Type B pancreatic cell (in vitro differentiated cells): ENCODE data around the gene ULK1. TPM values are rescaled to one million over a fixed set of nuclear protein-coding genes. Genes with fewer than 3 reads are reported as not detected.

Source experiments
- DNase-seq: peaks from one replicate; pipeline ENCODE4 v3.0.0; 2021; ENCODE audit warnings: mixed read lengths; ENCODE audit not compliant: unreplicated experiment; ENCODE audit errors: extremely low spot score
- H3K27ac Mint-ChIP-seq: 2 replicates; pipeline ENCODE4 v1.8.0; 2021; ENCODE audit warnings: mild to moderate bottlenecking, mixed read lengths
- H3K27me3 Mint-ChIP-seq: 2 replicates; pipeline ENCODE4 v1.8.0; 2021; ENCODE audit warnings: mixed read lengths
- H3K36me3 Mint-ChIP-seq: 2 replicates; pipeline ENCODE4 v1.8.0; 2021; ENCODE audit warnings: mixed read lengths
- H3K4me1 Mint-ChIP-seq: one replicate; pipeline ENCODE4 v1.8.0; 2021; ENCODE audit warnings: mixed read lengths; ENCODE audit not compliant: unreplicated experiment
- H3K4me3 Mint-ChIP-seq: 2 replicates; pipeline ENCODE4 v1.8.0; 2021; ENCODE audit warnings: mild to moderate bottlenecking, mixed read lengths
- H3K9me3 Mint-ChIP-seq: 2 replicates; pipeline ENCODE4 v1.8.0; 2021; ENCODE audit warnings: mixed read lengths
- total RNA-seq: library from RNA; stranded (reverse); gene quantifications from 2 replicates; pipeline ENCODE4 v1.2.1, GENCODE V29; 2021; ENCODE audit warnings: low replicate concordance
- TF ChIP-seq, protein P1 (sequence below): fragments of 200-600 bp; sonication (generic); conservative IDR thresholded peaks from 2 replicates; pipeline ENCODE4 v1.5.0; 2021; ENCODE audit warnings: antibody characterized with exemption, mild to moderate bottlenecking

Gene ULK1
- total RNA-seq, 1 donor from 2014 or later: 80.0 TPM

DNA sequence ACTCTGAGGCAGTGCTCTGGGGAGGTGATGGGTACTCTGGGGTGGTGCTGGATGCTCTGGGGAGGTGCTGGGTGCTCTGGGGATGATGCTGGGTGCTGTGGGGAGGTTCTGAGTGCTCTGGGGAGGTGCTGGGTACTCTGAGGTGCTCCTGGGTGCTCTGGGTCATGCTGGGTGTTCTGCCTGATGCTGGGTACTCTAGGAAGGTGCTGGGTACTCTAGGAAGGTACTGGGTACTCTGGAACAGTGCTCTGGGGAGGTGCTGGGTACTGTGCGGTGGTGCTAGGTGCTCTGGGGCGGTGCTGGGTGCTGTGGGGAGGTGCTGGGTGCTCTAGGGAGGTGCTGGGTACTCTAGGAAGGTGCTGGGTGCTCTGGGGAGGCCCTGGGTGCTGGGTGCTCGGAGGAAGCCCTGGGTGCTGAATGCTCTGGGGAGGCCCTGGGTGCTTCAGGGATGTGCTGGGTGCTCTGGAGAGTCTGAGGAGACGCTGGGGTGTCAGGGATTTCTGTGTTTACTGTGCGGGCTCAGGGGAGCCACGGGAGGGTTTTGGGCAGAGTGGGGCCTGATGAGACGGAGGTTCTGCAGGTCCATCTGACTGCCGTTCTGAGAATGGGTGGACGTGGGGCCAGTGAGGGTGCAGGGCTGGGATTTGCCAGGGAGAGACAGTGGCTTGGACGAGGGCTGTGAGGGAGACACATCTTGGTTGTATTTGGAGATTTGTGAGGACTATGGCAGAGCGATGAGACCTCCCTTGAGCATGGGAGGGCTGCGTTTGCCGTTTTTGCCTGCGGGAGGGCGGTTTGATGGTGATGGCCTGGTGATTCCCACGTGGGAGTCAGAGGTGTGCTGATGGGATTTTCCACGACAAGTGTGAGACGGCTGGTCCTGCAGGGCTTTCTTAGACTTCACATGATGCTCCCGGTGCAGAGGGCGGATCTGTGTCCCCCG, 36.2 kb upstream of the ULK1 start:
- TF ChIP-seq, protein P1, sequence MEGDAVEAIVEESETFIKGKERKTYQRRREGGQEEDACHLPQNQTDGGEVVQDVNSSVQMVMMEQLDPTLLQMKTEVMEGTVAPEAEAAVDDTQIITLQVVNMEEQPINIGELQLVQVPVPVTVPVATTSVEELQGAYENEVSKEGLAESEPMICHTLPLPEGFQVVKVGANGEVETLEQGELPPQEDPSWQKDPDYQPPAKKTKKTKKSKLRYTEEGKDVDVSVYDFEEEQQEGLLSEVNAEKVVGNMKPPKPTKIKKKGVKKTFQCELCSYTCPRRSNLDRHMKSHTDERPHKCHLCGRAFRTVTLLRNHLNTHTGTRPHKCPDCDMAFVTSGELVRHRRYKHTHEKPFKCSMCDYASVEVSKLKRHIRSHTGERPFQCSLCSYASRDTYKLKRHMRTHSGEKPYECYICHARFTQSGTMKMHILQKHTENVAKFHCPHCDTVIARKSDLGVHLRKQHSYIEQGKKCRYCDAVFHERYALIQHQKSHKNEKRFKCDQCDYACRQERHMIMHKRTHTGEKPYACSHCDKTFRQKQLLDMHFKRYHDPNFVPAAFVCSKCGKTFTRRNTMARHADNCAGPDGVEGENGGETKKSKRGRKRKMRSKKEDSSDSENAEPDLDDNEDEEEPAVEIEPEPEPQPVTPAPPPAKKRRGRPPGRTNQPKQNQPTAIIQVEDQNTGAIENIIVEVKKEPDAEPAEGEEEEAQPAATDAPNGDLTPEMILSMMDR: no peak
- H3K27me3 Mint-ChIP-seq: peaks cover 5% of the 10 kb centered on the region
- H3K4me3 Mint-ChIP-seq: no peak overlapping the region
- H3K9me3 Mint-ChIP-seq: no peaks in the 10 kb centered on the region
- no peak for DNase-seq
- no peak overlapping the region for H3K27ac Mint-ChIP-seq
- H3K4me1 Mint-ChIP-seq: peaks cover 19% of the 10 kb centered on the region
- H3K36me3 Mint-ChIP-seq: no peaks in the 10 kb centered on the region

DNA sequence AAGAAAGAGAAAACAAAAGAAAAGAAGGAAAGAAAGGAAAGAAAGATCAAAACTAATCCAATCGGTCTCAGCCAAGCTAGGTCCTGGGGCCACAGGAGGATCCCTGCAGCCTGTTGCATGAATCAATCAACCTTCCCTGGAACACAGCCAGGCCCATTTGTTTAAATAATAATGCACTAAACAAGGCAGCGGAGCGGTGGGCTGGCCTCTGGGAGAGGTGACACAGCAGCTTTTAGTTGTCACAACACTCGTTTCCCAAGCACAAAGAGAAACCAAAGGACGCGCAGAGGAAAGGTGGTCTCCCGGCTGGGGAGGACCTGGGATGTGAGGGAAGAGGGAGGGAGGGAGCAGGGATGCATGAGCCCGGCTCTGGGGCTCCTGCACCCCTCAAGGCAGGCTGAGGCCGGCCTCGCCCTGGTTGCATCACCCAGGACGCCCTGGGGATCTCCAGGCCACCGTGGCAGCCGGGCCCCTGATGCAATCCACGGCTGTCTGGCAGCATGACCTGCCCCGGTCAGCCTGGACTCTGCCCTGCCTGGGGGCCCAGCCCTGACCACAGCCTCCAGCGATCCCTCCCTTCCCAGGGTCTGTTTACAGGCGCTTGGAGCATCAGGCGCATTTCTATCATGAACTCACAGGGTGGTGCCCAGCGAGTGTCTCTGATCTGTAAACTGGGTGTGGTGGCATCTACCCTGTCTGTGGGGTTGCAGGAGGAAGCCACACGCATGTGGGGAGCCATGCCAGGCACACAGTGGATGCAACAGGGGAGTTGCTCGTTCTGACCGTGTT, 33.8 kb upstream of the ULK1 start:
- TF ChIP-seq, protein P1: no peak

DNA sequence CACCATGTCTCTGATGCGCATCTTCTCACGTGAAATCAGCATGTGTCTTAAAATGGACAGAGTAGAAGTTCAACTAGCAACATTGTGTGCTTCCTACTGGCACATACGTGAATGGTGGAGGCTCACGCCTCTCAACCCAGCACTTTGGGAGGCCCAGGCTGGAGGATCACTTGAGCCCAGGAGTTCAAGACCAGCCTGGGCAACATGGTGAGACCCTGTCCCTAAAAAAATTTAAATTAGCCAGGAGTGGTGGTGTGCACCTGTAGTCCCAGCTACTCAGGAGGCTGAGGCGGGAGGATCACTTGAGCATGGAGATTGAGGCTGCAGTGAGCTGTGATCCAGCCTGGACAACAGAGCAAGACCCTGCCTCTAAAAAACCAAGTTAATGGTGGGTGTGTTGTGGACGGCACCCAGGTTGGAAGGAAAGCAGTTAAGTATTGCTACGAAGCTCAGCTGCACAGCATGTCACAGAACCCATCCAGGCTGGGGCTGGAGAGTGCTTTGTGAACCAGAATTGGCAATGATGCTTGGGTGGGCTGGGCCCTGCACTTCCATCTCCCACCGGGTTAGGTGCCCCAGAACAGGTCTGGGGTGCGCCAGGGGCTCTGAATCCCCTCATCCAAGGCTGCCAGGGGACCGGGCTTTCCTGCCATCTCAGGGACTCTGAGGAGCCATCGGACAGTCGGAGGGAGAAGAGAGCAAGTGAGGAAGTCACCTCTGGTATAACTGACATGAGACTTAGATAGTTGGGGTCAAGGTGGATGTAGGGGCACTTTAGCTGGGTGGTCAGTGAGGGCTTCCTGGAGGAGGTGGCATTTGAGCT, 33.0 kb upstream of the ULK1 start:
- no peak for DNase-seq
- Mint-ChIP-seq H3K27me3 (no peaks in the 10 kb centered on the region), H3K36me3 (no peaks in the 10 kb centered on the region), H3K27ac (peak overlapping the region; percentile 97), H3K4me1 (peaks cover 27% of the 10 kb centered on the region), H3K4me3 (peak overlapping the region; percentile 67), H3K9me3 (no peaks in the 10 kb centered on the region)
- TF ChIP-seq, protein P1: no peak

More for the DNA sequence above, 33.8 kb upstream of the ULK1 start:
- no peaks in the 10 kb centered on the region for H3K36me3 Mint-ChIP-seq
- H3K4me1 Mint-ChIP-seq: peaks cover 27% of the 10 kb centered on the region
- H3K27ac Mint-ChIP-seq: peak overlapping the region; percentile 97
- H3K9me3 Mint-ChIP-seq: no peaks in the 10 kb centered on the region
- H3K27me3 Mint-ChIP-seq: peaks cover 5% of the 10 kb centered on the region
- no peak for DNase-seq
- peak overlapping the region; percentile 83 for H3K4me3 Mint-ChIP-seq

DNA sequence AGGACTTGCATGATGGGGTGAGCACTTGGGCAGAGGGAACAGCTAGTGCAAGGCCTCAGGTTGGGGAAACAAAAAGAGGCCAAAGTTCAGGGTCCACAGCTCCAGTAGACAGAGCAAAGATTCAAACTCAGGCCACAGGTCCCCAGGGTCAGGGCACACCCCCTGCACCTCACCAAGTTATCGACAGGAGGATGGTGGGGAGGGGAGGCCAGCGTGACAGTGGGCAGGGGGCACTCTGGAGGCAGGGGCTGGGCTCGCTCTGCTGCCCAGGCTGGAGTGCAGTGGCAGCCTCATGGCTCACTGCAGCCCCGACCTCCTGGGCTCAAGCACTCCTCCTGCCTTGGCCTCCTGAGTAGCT, 32.4 kb upstream of the ULK1 start:
- Mint-ChIP-seq H3K9me3 (no peaks in the 10 kb centered on the region), H3K27me3 (no peaks in the 10 kb centered on the region), H3K4me1 (peaks cover 27% of the 10 kb centered on the region), H3K27ac (no peak overlapping the region), H3K36me3 (no peaks in the 10 kb centered on the region), H3K4me3 (no peak overlapping the region)
- no peak for DNase-seq
- TF ChIP-seq, protein P1: no peak

DNA sequence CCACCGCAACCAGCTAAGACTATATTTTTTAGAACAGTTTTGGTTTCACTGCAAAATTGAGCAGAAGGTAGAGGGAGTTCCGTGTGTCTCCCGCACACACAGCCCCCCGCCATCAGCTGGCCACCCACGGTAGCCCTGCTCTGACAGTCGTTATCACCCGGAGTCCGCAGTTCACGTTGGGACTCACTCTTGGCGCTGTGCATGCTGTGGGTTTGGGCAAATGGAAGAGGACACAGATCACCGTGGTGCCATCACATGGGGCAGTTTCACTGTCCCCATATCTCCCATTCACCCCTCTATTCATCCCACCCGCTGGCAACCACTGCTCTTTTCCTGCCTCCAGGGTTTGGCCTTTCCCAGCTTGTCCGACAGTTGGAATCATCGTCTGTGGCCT, 31.8 kb upstream of the ULK1 start:
- Mint-ChIP-seq H3K4me3 (peak overlapping the region; percentile 40), H3K4me1 (peaks cover 27% of the 10 kb centered on the region), H3K27me3 (no peaks in the 10 kb centered on the region), H3K36me3 (no peaks in the 10 kb centered on the region), H3K27ac (peak overlapping the region; percentile 75), H3K9me3 (no peaks in the 10 kb centered on the region)
- no peak for DNase-seq
- TF ChIP-seq, protein P1: no peak
